Tibial nerve (tissue), 4 donors: Measurements from ENCODE around the gene ZNF579. TPM values are rescaled to one million over a fixed set of nuclear protein-coding genes. Genes with fewer than 3 reads are reported as not detected.

ENCODE experiments used
- DNase-seq, 2 donors: peaks; one replicate each; pipeline ENCODE4 v3.0.0-alpha.2; 2019; ENCODE audit warnings: low spot score in 2 of 2
- H3K27ac ChIP-seq, 4 donors: fragments of 200-600 bp; sonication (generic) in 3 of 4; one replicate each; pipeline ENCODE4 v1.5.1; 2017 to 2019; ENCODE audit warnings: mild to moderate bottlenecking in 1 of 4
- H3K27me3 ChIP-seq, 2 donors: fragments of 200-600 bp; sonication (generic) in 1 of 2; one replicate each; pipeline versions ENCODE4 v1.5.1 to v1.6.0; 2017 to 2019
- H3K36me3 ChIP-seq, 3 donors: fragments of 200-600 bp; sonication (generic); one replicate each; pipeline ENCODE4 v1.5.1; 2018 to 2019
- H3K4me1 ChIP-seq, 4 donors: fragments of 200-600 bp; sonication (generic) in 3 of 4; one replicate each; pipeline ENCODE4 v1.5.1; 2017 to 2019
- H3K4me3 ChIP-seq, 4 donors: fragments of 200-600 bp; sonication (generic) in 3 of 4; one replicate each; pipeline ENCODE4 v1.5.1; 2017 to 2019; ENCODE audit warnings: mild to moderate bottlenecking in 1 of 4, moderate library complexity in 1 of 4
- H3K9me3 ChIP-seq, 4 donors: fragments of 200-600 bp; sonication (generic) in 3 of 4; one replicate each; pipeline ENCODE4 v1.5.1; 2017 to 2019
- EP300 ChIP-seq, 2 donors: sonication (generic); formaldehyde crosslinking; IDR thresholded peaks; one replicate each; pipeline ENCODE4 v1.6.1; 2017; ENCODE audit warnings: antibody characterized with exemption in 2 of 2, mild to moderate bottlenecking in 1 of 2
- POLR2A ChIP-seq, 2 donors: fragments of 450-650 bp; IDR thresholded peaks; one replicate each; pipeline ENCODE4 v1.6.1; 2017; ENCODE audit warnings: antibody characterized with exemption in 2 of 2, mild to moderate bottlenecking in 2 of 2, moderate library complexity in 2 of 2
- WGBS, 2 donors: methylation state at CpG; one replicate each; pipeline ENCODE4 v1.1.5; 2018; 5-methylcytosine and 5-hydroxymethylcytosine counted together
- total RNA-seq, 4 donors: library from RNA; depleted of rRNA; stranded (reverse); fragments of >200 nt; gene quantifications; one replicate each; pipeline ENCODE4 v1.1.0, GENCODE V29; 2016
- TF ChIP-seq, protein P1 (sequence below), 5 experiments: fragments of 200-600 bp in 3 of 5; fragments of 450-650 bp in 2 of 5; sonication (generic) in 3 of 5; IDR thresholded peaks; one replicate each; pipeline ENCODE4 v1.5.1; 2016 to 2019; ENCODE audit warnings: antibody characterized with exemption in 5 of 5, mild to moderate bottlenecking in 3 of 5, moderate library complexity in 2 of 5

Gene ZNF579
- total RNA-seq, 4 donors from 2014 or later, result 2.0 to 5.3 (median 4.2) TPM

GRCh38 chr19:55620410-55621204 is 40.0 kb upstream of the ZNF579 start:
- 80 to 84% methylated on average over 11 to 12 of the region's 12 CpGs for WGBS, 2 donors
- no peak for DNase-seq
- H3K9me3 ChIP-seq, result no peaks in the 10 kb centered on the region
- TF ChIP-seq, protein P1, sequence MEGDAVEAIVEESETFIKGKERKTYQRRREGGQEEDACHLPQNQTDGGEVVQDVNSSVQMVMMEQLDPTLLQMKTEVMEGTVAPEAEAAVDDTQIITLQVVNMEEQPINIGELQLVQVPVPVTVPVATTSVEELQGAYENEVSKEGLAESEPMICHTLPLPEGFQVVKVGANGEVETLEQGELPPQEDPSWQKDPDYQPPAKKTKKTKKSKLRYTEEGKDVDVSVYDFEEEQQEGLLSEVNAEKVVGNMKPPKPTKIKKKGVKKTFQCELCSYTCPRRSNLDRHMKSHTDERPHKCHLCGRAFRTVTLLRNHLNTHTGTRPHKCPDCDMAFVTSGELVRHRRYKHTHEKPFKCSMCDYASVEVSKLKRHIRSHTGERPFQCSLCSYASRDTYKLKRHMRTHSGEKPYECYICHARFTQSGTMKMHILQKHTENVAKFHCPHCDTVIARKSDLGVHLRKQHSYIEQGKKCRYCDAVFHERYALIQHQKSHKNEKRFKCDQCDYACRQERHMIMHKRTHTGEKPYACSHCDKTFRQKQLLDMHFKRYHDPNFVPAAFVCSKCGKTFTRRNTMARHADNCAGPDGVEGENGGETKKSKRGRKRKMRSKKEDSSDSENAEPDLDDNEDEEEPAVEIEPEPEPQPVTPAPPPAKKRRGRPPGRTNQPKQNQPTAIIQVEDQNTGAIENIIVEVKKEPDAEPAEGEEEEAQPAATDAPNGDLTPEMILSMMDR (IDR thresholded peaks at IDR 0.05), result no peak
- no peak for TF ChIP-seq EP300 (IDR thresholded peaks at IDR 0.05)
- TF ChIP-seq POLR2A (IDR thresholded peaks at IDR 0.05), result no peak
- H3K27ac ChIP-seq, result no peak overlapping the region
- H3K4me3 ChIP-seq, result no peak overlapping the region
- peaks cover 3 to 56% (median 4%) of the 10 kb centered on the region in 3 donors for H3K36me3 ChIP-seq
- H3K27me3 ChIP-seq, result no peaks in the 10 kb centered on the region
- peaks cover 4 to 22% (median 6%) of the 10 kb centered on the region in 4 donors for H3K4me1 ChIP-seq

DNA sequence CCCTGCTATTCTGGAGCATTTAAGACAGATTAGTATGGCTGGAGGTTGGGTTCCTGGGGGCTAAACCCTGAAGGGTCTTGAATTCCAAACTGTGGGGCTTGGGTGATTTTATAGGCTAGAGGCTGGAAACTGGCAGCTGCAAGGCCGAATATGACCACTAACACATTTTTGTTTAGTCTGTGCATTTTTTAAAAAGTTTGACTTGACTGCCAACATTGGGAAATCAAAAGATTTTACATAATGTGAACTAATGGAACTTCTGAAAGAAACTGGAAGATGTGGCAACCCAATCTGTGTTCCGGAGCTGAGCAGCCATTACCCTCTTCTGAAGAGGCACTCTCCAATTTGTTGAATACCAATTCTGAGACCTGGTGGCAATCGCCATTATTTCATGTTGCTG is 38.6 kb upstream of the ZNF579 start:
- no peak overlapping the region for H3K27ac ChIP-seq

DNA sequence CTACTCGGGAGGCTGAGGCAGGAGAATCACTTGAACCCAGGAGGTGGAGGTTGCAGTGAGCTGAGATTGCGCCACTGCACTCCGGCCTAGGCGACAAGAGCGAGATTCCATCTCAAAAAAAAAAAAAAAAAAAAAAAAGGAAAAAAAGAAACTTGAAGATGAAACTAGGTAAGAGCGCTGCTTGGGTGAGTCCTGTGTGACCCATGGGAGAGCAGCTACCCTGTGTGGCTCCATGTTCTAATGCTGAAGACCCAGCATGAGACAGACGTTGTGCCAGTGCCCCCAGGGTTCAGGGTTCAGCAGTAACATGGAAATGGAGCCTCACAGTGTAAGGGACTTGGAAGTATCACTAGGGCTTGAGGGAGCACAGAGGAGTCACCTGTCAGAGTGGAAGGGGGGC is 37.8 kb upstream of the ZNF579 start:
- Histone ChIP-seq H3K36me3 (peaks cover 4 to 78% (median 6%) of the 10 kb centered on the region in 3 donors), H3K27ac (no peak overlapping the region)
- WGBS, 2 donors, result 81 to 89% methylated on average over 7 of the region's 7 CpGs

More for the DNA sequence above, 38.6 kb upstream of the ZNF579 start:
- H3K4me3 ChIP-seq, result no peak overlapping the region
- H3K4me1 ChIP-seq, result peaks cover 0 to 11% (median 0%) of the 10 kb centered on the region in 4 donors
- no peaks in the 10 kb centered on the region for H3K9me3 ChIP-seq
- WGBS, 2 donors, result 69 to 73% methylated on average over 3 of the region's 3 CpGs
- H3K36me3 ChIP-seq, result peaks cover 4 to 69% (median 6%) of the 10 kb centered on the region in 3 donors
- TF ChIP-seq EP300 (IDR thresholded peaks at IDR 0.05), result no peak
- TF ChIP-seq POLR2A (IDR thresholded peaks at IDR 0.05), result no peak
- TF ChIP-seq, protein P1 (IDR thresholded peaks at IDR 0.05), result no peak
- H3K27me3 ChIP-seq, result no peaks in the 10 kb centered on the region
- DNase-seq, result no peak

GRCh38 chr19:55617426-55617825 is 36.8 kb upstream of the ZNF579 start:
- Histone ChIP-seq H3K9me3 (no peaks in the 10 kb centered on the region), H3K4me3 (no peak overlapping the region), H3K27me3 (no peaks in the 10 kb centered on the region), H3K36me3 (peaks cover 4 to 80% (median 6%) of the 10 kb centered on the region in 3 donors), H3K4me1 (peaks cover 0 to 2% (median 0%) of the 10 kb centered on the region in 4 donors), H3K27ac (no peak overlapping the region)
- no peak for DNase-seq
- WGBS, 2 donors, result 81 to 87% methylated on average over 8 of the region's 8 CpGs
- TF ChIP-seq, protein P1 (IDR thresholded peaks at IDR 0.05), result no peak
- no peak for TF ChIP-seq EP300 (IDR thresholded peaks at IDR 0.05)
- no peak for TF ChIP-seq POLR2A (IDR thresholded peaks at IDR 0.05)

More for the DNA sequence above, 37.8 kb upstream of the ZNF579 start:
- Histone ChIP-seq H3K4me3 (no peak overlapping the region), H3K27me3 (no peaks in the 10 kb centered on the region), H3K4me1 (peaks cover 0 to 4% (median 0%) of the 10 kb centered on the region in 4 donors), H3K9me3 (no peaks in the 10 kb centered on the region)
- no peak for DNase-seq
- TF ChIP-seq EP300 (IDR thresholded peaks at IDR 0.05) (no peak), POLR2A (IDR thresholded peaks at IDR 0.05) (no peak)
- TF ChIP-seq, protein P1 (IDR thresholded peaks at IDR 0.05), result no peak

GRCh38 chr19:55616395-55616875 is 35.8 kb upstream of the ZNF579 start:
- Histone ChIP-seq H3K36me3 (peaks cover 4 to 70% (median 6%) of the 10 kb centered on the region in 3 donors), H3K4me3 (no peak overlapping the region)
- WGBS, 2 donors, result 96% methylated on average over 26 to 38 of the region's 38 CpGs

More at GRCh38 chr19:55616395-55616875, 35.8 kb upstream of the ZNF579 start:
- Histone ChIP-seq H3K9me3 (no peaks in the 10 kb centered on the region), H3K27ac (no peak overlapping the region), H3K4me1 (peaks cover 0 to 11% (median 0%) of the 10 kb centered on the region in 4 donors), H3K27me3 (no peaks in the 10 kb centered on the region)
- no peak for TF ChIP-seq POLR2A (IDR thresholded peaks at IDR 0.05)
- DNase-seq, result no peak
